ENCODE data around the gene TMEM69. TPM values are rescaled to one million over a fixed set of nuclear protein-coding genes. Genes with fewer than 3 reads are reported as not detected.

The TMEM69 gene
- total and polyA plus RNA-seq, 2 of the 8 experiments (the other 6 are each of a cell fraction or from before 2014, with no cell fraction given) = 39.0 to 123 TPM

DNA sequence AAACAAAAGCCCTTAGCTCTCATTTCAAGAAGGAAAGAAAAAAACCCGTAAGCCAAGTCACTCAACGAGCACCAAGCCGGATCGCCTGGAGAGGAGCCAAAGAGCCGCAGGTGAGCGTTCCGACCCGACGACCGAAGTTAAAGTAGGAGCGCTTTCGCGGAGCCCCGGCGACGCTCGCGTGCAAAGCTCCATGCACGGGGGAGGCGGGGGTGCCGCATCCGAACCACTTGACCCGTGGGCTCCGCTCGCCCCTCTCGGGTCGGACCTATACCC is 2.0 kb upstream of the TMEM69 start (continued):
- no peak for TF ChIP-seq TAF1 (IDR thresholded peaks at IDR 0.05; ENCODE audit: low read depth, low read length)
- TF ChIP-seq EZH2 (IDR thresholded peaks at IDR 0.05; ENCODE audit: low read depth, low read length, severe bottlenecking) = no peak
